ENCODE measurements around the gene GLIS2.

DNA sequence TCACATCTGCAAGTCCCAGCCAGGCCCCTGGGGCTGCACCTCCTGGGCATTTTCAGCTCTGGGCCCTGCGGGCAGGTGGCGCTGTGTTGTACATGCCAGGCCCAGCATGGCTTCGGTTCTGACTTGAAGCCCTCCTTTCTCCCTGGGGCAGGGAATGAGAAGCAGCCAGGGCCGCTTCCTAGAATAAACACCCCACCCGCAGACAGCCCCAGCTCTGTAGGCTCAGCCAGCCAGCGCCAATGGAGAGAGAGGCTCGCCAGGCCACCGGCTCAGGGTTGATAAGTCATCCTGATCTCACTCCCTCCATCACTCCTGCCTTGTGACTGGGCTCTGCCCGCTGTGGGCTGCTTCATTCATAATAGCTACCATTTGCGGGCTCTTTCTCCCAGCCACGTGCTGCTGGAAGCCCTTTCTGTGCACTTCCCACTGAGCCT is 6.0 kb upstream of the GLIS2 start:
- TF ChIP-seq, protein P1, sequence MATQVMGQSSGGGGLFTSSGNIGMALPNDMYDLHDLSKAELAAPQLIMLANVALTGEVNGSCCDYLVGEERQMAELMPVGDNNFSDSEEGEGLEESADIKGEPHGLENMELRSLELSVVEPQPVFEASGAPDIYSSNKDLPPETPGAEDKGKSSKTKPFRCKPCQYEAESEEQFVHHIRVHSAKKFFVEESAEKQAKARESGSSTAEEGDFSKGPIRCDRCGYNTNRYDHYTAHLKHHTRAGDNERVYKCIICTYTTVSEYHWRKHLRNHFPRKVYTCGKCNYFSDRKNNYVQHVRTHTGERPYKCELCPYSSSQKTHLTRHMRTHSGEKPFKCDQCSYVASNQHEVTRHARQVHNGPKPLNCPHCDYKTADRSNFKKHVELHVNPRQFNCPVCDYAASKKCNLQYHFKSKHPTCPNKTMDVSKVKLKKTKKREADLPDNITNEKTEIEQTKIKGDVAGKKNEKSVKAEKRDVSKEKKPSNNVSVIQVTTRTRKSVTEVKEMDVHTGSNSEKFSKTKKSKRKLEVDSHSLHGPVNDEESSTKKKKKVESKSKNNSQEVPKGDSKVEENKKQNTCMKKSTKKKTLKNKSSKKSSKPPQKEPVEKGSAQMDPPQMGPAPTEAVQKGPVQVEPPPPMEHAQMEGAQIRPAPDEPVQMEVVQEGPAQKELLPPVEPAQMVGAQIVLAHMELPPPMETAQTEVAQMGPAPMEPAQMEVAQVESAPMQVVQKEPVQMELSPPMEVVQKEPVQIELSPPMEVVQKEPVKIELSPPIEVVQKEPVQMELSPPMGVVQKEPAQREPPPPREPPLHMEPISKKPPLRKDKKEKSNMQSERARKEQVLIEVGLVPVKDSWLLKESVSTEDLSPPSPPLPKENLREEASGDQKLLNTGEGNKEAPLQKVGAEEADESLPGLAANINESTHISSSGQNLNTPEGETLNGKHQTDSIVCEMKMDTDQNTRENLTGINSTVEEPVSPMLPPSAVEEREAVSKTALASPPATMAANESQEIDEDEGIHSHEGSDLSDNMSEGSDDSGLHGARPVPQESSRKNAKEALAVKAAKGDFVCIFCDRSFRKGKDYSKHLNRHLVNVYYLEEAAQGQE (IDR thresholded peaks at IDR 0.05; ENCODE audit: insufficient read depth in 1 of 2, low read depth in 2 of 2, low read length in 2 of 2) = no peak
- no peak for TF ChIP-seq TAF1 (IDR thresholded peaks at IDR 0.05; ENCODE audit: borderline replicate concordance, insufficient read depth, low read length)
